ENCODE data around the gene MAPKAPK2. TPM values are rescaled to one million over a fixed set of nuclear protein-coding genes. Genes with fewer than 3 reads are reported as not detected.
A peak's percentile ranks its signal among the peaks of the same experiment; 100 is the strongest.

MAPKAPK2 gene
- total RNA-seq, 4 donors from 2014 or later = 37.8 to 50.7 (median 43.2) TPM

DNA sequence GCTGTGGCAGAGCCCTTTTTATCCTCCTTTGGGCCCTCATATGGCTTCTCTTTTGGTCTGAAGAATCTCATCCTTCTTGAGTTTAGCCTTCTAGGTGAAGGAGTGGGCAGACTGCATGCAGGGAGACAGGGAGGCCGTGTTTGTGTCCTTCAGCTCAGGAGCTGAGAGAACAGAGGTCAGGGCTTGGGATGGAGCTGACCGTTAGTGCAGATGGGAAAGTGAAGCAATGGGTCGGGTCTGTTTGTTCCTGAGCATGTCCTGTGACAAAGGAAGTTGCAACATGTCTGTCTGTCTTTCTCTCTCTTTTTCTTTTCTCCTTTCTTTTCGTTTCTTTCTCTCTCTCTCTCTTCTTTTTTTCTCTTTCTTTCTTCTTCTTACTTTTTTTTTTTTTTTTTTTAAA, 14.9 kb downstream of the MAPKAPK2 start:
- no peaks in the 10 kb centered on the region for H3K27me3 ChIP-seq
- 40 to 57% methylated on average over 4 of the region's 4 CpGs for WGBS, 2 donors
- no peak overlapping the region for H3K4me3 ChIP-seq
- no peak for TF ChIP-seq POLR2A (IDR thresholded peaks at IDR 0.05)
- TF ChIP-seq, protein P1, sequence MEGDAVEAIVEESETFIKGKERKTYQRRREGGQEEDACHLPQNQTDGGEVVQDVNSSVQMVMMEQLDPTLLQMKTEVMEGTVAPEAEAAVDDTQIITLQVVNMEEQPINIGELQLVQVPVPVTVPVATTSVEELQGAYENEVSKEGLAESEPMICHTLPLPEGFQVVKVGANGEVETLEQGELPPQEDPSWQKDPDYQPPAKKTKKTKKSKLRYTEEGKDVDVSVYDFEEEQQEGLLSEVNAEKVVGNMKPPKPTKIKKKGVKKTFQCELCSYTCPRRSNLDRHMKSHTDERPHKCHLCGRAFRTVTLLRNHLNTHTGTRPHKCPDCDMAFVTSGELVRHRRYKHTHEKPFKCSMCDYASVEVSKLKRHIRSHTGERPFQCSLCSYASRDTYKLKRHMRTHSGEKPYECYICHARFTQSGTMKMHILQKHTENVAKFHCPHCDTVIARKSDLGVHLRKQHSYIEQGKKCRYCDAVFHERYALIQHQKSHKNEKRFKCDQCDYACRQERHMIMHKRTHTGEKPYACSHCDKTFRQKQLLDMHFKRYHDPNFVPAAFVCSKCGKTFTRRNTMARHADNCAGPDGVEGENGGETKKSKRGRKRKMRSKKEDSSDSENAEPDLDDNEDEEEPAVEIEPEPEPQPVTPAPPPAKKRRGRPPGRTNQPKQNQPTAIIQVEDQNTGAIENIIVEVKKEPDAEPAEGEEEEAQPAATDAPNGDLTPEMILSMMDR (IDR thresholded peaks at IDR 0.05) = no peak
- no peak for DNase-seq
- peaks cover 33 to 93% (median 60%) of the 10 kb centered on the region in 3 donors for H3K4me1 ChIP-seq
- peaks cover 0 to 22% (median 0%) of the 10 kb centered on the region in 3 donors for H3K36me3 ChIP-seq
- no peaks in the 10 kb centered on the region for H3K9me3 ChIP-seq
- intact Hi-C loops (cut with DNase I) = no loop called here
- peak overlapping the region in 3 of 4 donors; percentile 20 to 78 (median 63) for H3K27ac ChIP-seq

DNA sequence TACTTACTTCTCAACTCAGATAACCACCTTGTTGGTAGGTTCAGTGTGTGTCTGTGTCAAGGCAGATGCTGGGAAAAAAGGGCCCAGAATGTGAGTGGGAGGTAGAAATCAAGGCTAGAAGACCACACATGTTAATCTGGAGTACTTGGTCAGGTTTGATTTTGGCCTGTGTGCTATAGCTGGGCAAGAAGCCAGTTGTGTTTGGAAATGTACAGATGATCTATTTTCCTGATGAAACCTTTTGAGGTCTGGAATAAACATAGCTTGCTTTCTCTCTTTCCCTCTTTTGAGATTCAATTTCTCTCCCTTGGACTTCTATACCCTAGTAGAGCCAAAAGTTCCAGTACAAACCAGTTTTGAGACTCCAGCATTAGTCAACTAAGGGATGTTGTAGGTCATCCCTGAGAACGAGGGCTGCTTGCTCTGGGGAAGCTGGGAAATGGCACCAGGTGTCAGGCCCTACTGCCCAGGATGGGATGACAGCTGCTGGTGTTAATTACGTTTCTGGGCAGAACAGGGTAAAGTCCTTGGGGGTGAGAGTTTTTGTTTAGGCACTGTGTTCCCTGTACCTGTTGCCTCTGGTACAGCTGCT, 15.8 kb downstream of the MAPKAPK2 start:
- TF ChIP-seq, protein P1 (IDR thresholded peaks at IDR 0.05) = no peak
- no peak for TF ChIP-seq POLR2A (IDR thresholded peaks at IDR 0.05)
- H3K4me3 ChIP-seq = no peak overlapping the region
- 45% methylated on average over 2 of the region's 2 CpGs; no CpG with 5 or more reads in 1 of the 2 donors for WGBS, 2 donors
- peaks cover 39 to 93% (median 66%) of the 10 kb centered on the region in 3 donors for H3K4me1 ChIP-seq
- no peaks in the 10 kb centered on the region for H3K27me3 ChIP-seq
- peak overlapping the region in 3 of 4 donors; percentile 12 to 75 (median 63) for H3K27ac ChIP-seq
- peaks cover 0 to 17% (median 0%) of the 10 kb centered on the region in 3 donors for H3K36me3 ChIP-seq
- DNase-seq = no peak
- intact Hi-C loops (cut with DNase I) = no loop called here
- H3K9me3 ChIP-seq = no peaks in the 10 kb centered on the region

DNA sequence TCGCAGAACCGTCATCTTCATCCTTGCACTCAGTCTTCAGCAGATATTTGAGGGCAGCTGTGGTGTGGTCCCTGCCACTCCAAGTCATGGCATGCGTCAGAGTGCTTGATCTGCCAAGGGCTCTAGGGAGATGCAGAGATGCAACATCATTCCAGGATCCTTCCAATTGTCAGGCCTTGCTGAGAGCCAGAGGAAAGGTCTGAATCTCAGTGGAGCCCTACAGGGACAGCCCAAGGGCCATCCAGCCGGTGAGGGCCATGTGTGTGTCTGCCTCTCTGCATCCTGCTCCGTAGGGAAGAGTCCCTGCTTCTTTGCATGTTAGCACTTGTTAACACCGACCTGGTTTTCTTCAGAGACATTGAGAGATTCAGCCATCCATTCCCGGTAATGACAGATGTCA, 17.6 kb downstream of the MAPKAPK2 start:
- WGBS, 2 donors = 61 to 70% methylated on average over 5 to 7 of the region's 7 CpGs
- H3K4me1 ChIP-seq = peaks cover 48 to 94% (median 73%) of the 10 kb centered on the region in 3 donors
- no peaks in the 10 kb centered on the region for H3K27me3 ChIP-seq
- H3K9me3 ChIP-seq = no peaks in the 10 kb centered on the region
- no peak overlapping the region for H3K4me3 ChIP-seq
- peaks cover 0 to 9% (median 0%) of the 10 kb centered on the region in 3 donors for H3K36me3 ChIP-seq
- intact Hi-C loops (cut with DNase I) = no loop called here
- DNase-seq = no peak
- TF ChIP-seq, protein P1 (IDR thresholded peaks at IDR 0.05) = no peak
- no peak for TF ChIP-seq POLR2A (IDR thresholded peaks at IDR 0.05)
- H3K27ac ChIP-seq = no peak overlapping the region

DNA sequence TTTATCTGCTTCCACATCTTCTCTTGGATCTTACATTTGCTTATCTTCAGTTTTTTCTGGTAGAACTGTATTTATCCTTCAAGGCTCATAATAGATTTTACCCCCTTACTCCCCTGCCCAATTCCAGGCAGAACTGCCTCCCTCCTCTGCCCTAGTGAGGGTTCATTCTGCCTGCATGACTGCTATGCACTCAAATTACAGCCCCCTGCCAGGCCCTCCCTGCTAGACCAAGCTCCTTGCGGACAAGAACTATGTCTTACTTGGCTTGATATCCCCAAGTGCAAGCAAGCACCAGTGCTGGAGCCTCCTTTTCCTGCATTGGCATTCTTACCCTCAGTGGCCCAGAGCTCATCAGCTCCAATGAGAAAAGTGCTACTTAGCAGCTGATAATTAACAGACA, 18.1 kb downstream of the MAPKAPK2 start:
- Histone ChIP-seq H3K27ac (no peak overlapping the region), H3K36me3 (peaks cover 0 to 3% (median 0%) of the 10 kb centered on the region in 3 donors), H3K27me3 (no peaks in the 10 kb centered on the region), H3K9me3 (no peaks in the 10 kb centered on the region), H3K4me3 (no peak overlapping the region), H3K4me1 (peaks cover 45 to 94% (median 74%) of the 10 kb centered on the region in 3 donors)
- TF ChIP-seq POLR2A (IDR thresholded peaks at IDR 0.05) = no peak
- TF ChIP-seq, protein P1 (IDR thresholded peaks at IDR 0.05) = no peak
- no peak for DNase-seq
- 100% methylated on average over 1 of the region's 1 CpG for WGBS, 2 donors
- intact Hi-C loops (cut with DNase I) = no loop called here

DNA sequence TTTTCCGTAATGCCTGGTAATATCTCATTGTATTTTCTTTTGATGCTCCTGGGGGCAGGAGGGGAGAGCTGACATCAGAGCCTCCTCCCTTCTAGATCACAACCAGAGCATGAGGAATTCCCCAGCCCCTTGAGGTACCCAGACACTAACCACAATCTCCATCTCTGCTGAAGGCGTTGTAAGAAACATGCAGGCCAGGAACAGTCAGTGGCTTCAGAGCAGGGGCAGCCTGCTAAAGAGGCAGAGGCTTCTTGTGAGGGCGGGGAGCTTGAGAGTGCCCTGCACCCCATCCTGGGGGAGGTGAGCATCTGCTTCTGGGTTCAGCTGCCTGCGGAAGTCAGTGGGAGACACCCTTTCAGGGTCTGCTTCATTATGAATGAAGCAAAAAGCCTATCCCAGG, 19.0 kb downstream of the MAPKAPK2 start:
- WGBS, 2 donors = 43 to 83% methylated on average over 2 of the region's 4 CpGs
- TF ChIP-seq POLR2A (IDR thresholded peaks at IDR 0.05) = no peak
- TF ChIP-seq, protein P1 (IDR thresholded peaks at IDR 0.05) = no peak
- Histone ChIP-seq H3K9me3 (no peaks in the 10 kb centered on the region), H3K4me3 (no peak overlapping the region), H3K27ac (no peak overlapping the region), H3K27me3 (no peaks in the 10 kb centered on the region), H3K36me3 (no peaks in the 10 kb centered on the region), H3K4me1 (peaks cover 43 to 96% (median 76%) of the 10 kb centered on the region in 3 donors)
- no peak for DNase-seq
- intact Hi-C loops (cut with DNase I) = no loop called here
